ENCODE results near the gene AGTRAP. TPM values are rescaled to one million over a fixed set of nuclear protein-coding genes. Genes with fewer than 3 reads are reported as not detected.

The AGTRAP gene, protein sequence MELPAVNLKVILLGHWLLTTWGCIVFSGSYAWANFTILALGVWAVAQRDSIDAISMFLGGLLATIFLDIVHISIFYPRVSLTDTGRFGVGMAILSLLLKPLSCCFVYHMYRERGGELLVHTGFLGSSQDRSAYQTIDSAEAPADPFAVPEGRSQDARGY
- 3.8 TPM for total RNA-seq

DNA sequence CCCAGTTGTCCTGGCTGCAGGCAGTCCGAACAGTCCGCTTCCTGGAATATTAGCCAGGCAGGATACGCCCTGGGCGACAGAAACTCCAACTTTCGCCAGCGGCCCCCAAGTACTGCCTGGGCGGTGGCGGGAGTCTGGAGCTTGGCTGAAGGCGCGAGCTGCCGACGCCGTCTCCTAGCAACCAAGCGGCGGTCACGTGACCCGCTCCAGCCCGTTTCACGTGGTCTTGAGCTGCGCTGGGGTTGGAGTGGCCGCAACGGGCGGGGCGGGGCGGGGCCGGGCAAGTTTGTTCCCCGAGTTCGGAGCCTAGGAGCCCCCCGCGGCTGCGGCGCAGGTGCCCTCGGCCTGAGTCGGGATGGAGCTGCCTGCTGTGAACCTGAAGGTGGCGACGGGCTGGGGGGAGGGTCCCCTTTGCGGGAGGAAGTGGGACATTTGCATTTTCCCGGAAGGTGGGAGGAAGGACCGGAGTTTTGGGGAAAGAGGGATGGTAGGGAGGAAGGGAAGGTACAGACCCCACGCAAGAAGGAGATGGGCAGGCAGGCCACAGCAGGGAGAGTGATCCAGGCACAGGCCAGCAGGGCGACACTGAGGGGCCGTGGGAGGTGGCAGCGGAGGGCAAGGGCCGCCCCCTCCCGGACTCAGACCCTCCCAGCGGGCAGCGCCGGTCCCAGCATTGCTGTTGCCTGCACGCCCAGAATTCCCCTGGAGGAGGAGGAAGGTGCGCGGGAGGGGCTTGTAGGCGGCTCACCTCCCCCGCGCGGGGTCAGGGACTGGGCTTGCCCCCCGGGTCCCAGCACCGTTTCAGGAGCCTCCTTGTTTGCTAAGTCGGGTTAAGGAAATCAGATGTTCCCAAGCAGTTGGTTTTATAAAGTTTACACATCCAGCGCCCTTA is at the start of gene AGTRAP:
TSS of gene AGTRAP (plus strand) at position 283 of the 892 bp plus-strand sequence. CDS start at position 356, 73 bp downstream.

DNA sequence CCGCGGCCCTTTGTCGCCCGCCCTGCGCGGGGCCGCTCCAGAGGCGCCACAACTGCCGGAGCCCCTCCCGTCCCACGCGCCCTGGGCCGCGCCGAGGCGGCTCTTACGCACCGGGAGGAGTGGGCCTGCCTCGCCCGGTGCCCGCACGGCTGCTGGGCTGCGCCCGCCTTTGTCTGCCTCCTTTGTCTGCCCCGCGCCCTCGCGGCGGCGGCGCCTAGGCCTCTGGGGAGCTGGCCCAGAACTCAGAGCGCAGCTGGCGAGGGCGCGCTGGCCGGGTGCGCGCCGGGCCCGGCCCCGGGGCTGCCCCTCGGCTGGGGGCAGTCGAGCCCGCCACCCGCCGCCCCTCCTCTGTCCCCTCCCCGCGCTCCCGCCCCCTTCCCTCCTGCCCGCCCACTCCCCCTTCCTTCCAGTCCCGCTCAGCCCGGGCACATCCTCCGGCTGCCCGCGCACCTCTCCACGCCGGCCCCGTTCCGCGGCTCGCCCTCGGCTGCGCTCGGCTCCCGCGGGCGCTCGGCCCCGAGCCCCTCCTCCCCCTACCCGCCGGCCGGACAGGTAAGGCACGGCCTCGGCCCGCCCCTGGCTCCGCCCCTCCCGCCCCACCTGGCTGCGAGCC is 44.5 kb upstream of the AGTRAP start, which contains the start of gene DRAXIN:
TSS of gene DRAXIN (plus strand) at position 409 of the 613 bp plus-strand sequence. CDS start 14,549 bp downstream, outside the sequence.

DNA sequence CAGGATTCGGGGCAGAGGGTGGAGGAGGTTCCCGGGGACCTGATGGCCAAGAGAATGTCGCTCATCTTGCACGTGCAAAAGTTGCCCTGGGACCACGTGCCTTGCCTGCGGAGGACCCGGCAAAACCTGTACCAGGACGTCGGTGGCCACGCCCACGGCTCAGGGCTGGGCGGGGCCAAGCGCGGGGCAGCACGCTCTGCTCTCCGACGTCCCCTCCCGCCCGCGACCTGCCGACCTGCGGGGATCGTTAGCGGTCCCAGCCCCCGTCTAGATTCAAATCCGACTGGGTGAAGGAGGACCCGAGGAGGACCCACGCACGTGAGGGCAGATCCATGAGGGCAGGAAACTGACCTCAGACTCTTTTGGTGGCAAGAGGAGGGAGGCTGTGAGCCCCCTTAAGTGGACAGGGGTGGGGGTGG is 26.1 kb downstream of the AGTRAP start, which contains the start of gene C1orf167:
TSS of gene C1orf167 (plus strand) at position 206 of the 419 bp plus-strand sequence. CDS start 2,208 bp downstream, outside the sequence.

Other genes with a start within 250 kb of the AGTRAP start
- gene FBXO2, start 81.7 kb upstream of the AGTRAP start, total RNA-seq: 1.9 TPM
- gene FBXO44, start 81.3 kb upstream of the AGTRAP start, total RNA-seq: 42.3 TPM
- 4.7 TPM for gene FBXO6, start 71.9 kb upstream of the AGTRAP start, total RNA-seq
- 65.7 TPM for gene MAD2L2, start 55.0 kb upstream of the AGTRAP start, total RNA-seq
- 103 TPM for gene DRAXIN, start 44.4 kb upstream of the AGTRAP start, total RNA-seq
- gene C1orf167, start 26.1 kb downstream of the AGTRAP start, total RNA-seq: not detected
- 45.1 TPM for gene MTHFR, start 69.8 kb downstream of the AGTRAP start, total RNA-seq
- 29.7 TPM for gene CLCN6, start 70.1 kb downstream of the AGTRAP start, total RNA-seq
- not detected for gene NPPA, start 111.6 kb downstream of the AGTRAP start, total RNA-seq
- not detected for gene NPPB, start 122.8 kb downstream of the AGTRAP start, total RNA-seq
- 19.1 TPM for gene KIAA2013, start 190.3 kb downstream of the AGTRAP start, total RNA-seq
- gene PLOD1, start 198.6 kb downstream of the AGTRAP start, total RNA-seq: 16.9 TPM
- 47.3 TPM for gene MFN2, start 244.3 kb downstream of the AGTRAP start, total RNA-seq